Left ventricle myocardium superior (tissue), 1 donor: ENCODE results near the gene KIF6. TPM values are rescaled to one million over a fixed set of nuclear protein-coding genes. Genes with fewer than 3 reads are reported as not detected.

Experiments
- ATAC-seq: fragments of 200-7000 bp; cut with Tn5 transposase; one replicate; pipeline ENCODE4 v1.9.1; 2020; ENCODE audit warnings: mild to moderate bottlenecking, moderate library complexity
- DNase-seq: peaks from one replicate; pipeline ENCODE4 v3.0.0-alpha.2; 2020
- intact Hi-C: fragments of 100-400 bp; cut with micrococcal nuclease; formaldehyde crosslinking; loops from one replicate; pipeline ENCODE4 v1.11.0; 2022
- total RNA-seq: library from RNA; stranded (reverse); fragmentation: NEBNext Ultra II Directional; extraction: Animal tissue kit (Norgen Biotek cat#: 25700); gene quantifications from one replicate; pipeline ENCODE4 v1.2.1, GENCODE V29; 2021
- donor health status: DM: no; HTN: yes; CAD: no; lungs with severe emphysema.

The KIF6 gene
- total RNA-seq, 1 donor from 2014 or later, result 0.12 TPM

- no peak for DNase-seq
- intact Hi-C loops, result no loop called here
- ATAC-seq, result no peak
Measured at GRCh38 chr6:39415482-39415881, 309.7 kb downstream of the KIF6 start.

- ATAC-seq (peak; percentile 86), DNase-seq (no peak)
- intact Hi-C loops, result no loop called here
Measured at GRCh38 chr6:39411465-39411864, 313.7 kb downstream of the KIF6 start.

GRCh38 chr6:39411001-39411400 lies 314.2 kb downstream of the KIF6 start:
- intact Hi-C loops, result no loop called here

GRCh38 chr6:39409889-39410288 lies 315.3 kb downstream of the KIF6 start:
- intact Hi-C loops, result no loop called here
- DNase-seq, result no peak
- no peak for ATAC-seq

More at GRCh38 chr6:39411001-39411400, 314.2 kb downstream of the KIF6 start:
- no peak for DNase-seq
- no peak for ATAC-seq

GRCh38 chr6:39407446-39407993 lies 317.7 kb downstream of the KIF6 start:
- intact Hi-C loops, result no loop called here
- DNase-seq, result no peak
- ATAC-seq, result no peak

- no peak for DNase-seq
- intact Hi-C loops, result no loop called here
- ATAC-seq, result no peak
Measured at GRCh38 chr6:39404312-39404711, 320.9 kb downstream of the KIF6 start.

- intact Hi-C loops, result no loop called here
- no peak for DNase-seq
- ATAC-seq, result no peak
Measured at GRCh38 chr6:39403304-39403703, 321.9 kb downstream of the KIF6 start.

- intact Hi-C loops, result no loop called here
- DNase-seq (no peak), ATAC-seq (no peak)
Measured at GRCh38 chr6:39402239-39402751, 322.9 kb downstream of the KIF6 start.

- DNase-seq (no peak), ATAC-seq (no peak)
- intact Hi-C loops, result no loop called here
Measured at GRCh38 chr6:39401376-39401775, 323.8 kb downstream of the KIF6 start.

- no peak for DNase-seq
- ATAC-seq, result no peak
- intact Hi-C loops, result no loop called here
Measured at GRCh38 chr6:39400026-39400425, 325.2 kb downstream of the KIF6 start.

GRCh38 chr6:39396854-39397253 lies 328.4 kb downstream of the KIF6 start:
- ATAC-seq, result no peak
- intact Hi-C loops, result no loop called here
- DNase-seq, result no peak

- no peak for DNase-seq
- intact Hi-C loops, result no loop called here
- no peak for ATAC-seq
Measured at GRCh38 chr6:39393075-39393474, 332.1 kb downstream of the KIF6 start.

GRCh38 chr6:39391182-39391581 lies 334.0 kb downstream of the KIF6 start:
- DNase-seq, result no peak
- ATAC-seq, result no peak
- intact Hi-C loops, result loop anchor here (2.0 kb wide), 1 partner anchor 60 kb away; no protein-coding TSS in a partner anchor

GRCh38 chr6:39389484-39389767 lies 335.8 kb downstream of the KIF6 start:
- DNase-seq (no peak), ATAC-seq (peak; percentile 54)
- intact Hi-C loops, result no loop called here

GRCh38 chr6:39388606-39389483 lies 336.4 kb downstream of the KIF6 start:
- no peak for DNase-seq
- intact Hi-C loops, result no loop called here
- no peak for ATAC-seq

- no peak for DNase-seq
- ATAC-seq, result no peak
- intact Hi-C loops, result no loop called here
Measured at GRCh38 chr6:39387785-39388184, 337.4 kb downstream of the KIF6 start.

- DNase-seq, result no peak
- intact Hi-C loops, result no loop called here
- ATAC-seq, result no peak
Measured at GRCh38 chr6:39386487-39386886, 338.7 kb downstream of the KIF6 start.

GRCh38 chr6:39381550-39382140 lies 343.6 kb downstream of the KIF6 start:
- DNase-seq (no peak), ATAC-seq (no peak)
- intact Hi-C loops, result no loop called here

GRCh38 chr6:39380837-39381549 lies 344.2 kb downstream of the KIF6 start:
- no peak for DNase-seq
- intact Hi-C loops, result no loop called here
- peak; percentile 58 for ATAC-seq

- DNase-seq (no peak), ATAC-seq (no peak)
- intact Hi-C loops, result no loop called here
Measured at GRCh38 chr6:39378960-39379425, 346.2 kb downstream of the KIF6 start.
